ENCODE results near the gene RPL10. TPM values are rescaled to one million over a fixed set of nuclear protein-coding genes. Genes with fewer than 3 reads are reported as not detected.

Gene RPL10
- total and polyA plus RNA-seq, 2 of the 13 experiments (the other 11 are each of a cell fraction or from before 2014, with no cell fraction given): 2,381 to 4,713 TPM

- no peak for TF ChIP-seq STAT6 (CRISPR knock-in tag; IDR thresholded peaks at IDR 0.05; ENCODE audit: borderline replicate concordance)
- no peak for TF ChIP-seq HMG20A (CRISPR knock-in tag; IDR thresholded peaks at IDR 0.05; ENCODE audit: borderline replicate concordance)
- no peak for TF ChIP-seq ZNF737 (CRISPR knock-in tag; IDR thresholded peaks at IDR 0.05; ENCODE audit: borderline replicate concordance)
- no peak for TF ChIP-seq SMAD1 (CRISPR knock-in tag; IDR thresholded peaks at IDR 0.05; ENCODE audit: borderline replicate concordance, low read depth)
- TF ChIP-seq KDM2A (CRISPR knock-in tag; IDR thresholded peaks at IDR 0.05; ENCODE audit: borderline replicate concordance, low read depth): peak; percentile 82
- TF ChIP-seq REL (CRISPR knock-in tag; conservative IDR thresholded peaks at IDR 0.05): no peak
- TF ChIP-seq ZBTB7A (CRISPR knock-in tag; IDR thresholded peaks at IDR 0.05): no peak
- no peak for TF ChIP-seq SALL2 (CRISPR knock-in tag; IDR thresholded peaks at IDR 0.05)
- TF ChIP-seq SOX13 (IDR thresholded peaks at IDR 0.05): no peak
- no peak for TF ChIP-seq SOX13 (CRISPR knock-in tag; conservative IDR thresholded peaks at IDR 0.05 in 1 of 2, IDR thresholded peaks at IDR 0.05 in 1 of 2)
- no peak for TF ChIP-seq RERE (CRISPR knock-in tag; IDR thresholded peaks at IDR 0.05; ENCODE audit: low read depth)
- no peak for TF ChIP-seq AKNA (CRISPR knock-in tag; IDR thresholded peaks at IDR 0.05; ENCODE audit: borderline replicate concordance)
- peak in 1 of 2 experiments; percentile 49; a peak in 1 of 4 replicates for TF ChIP-seq ATF4 (CRISPR knock-in tag; IDR thresholded peaks at IDR 0.05)
- 0 out of 2 replicates have a peak, but pooled peaks have one; percentile 24 for TF ChIP-seq SNAPC2 (CRISPR knock-in tag; IDR thresholded peaks at IDR 0.05)
These were observed 27.0 kb upstream of the RPL10 start (continued) for GRCh38 chrX:154371017-154371788.

Data from HepG2 (cell line).